Skeletal muscle tissue (tissue), 4 donors: ENCODE results near the gene TRAPPC1. TPM values are rescaled to one million over a fixed set of nuclear protein-coding genes. Genes with fewer than 3 reads are reported as not detected.

Experiments used
- H3K27ac ChIP-seq: one replicate; pipeline ENCODE4 v1.7.0; 2013; ENCODE audit warnings: mild to moderate bottlenecking, low read depth, low read length, inconsistent platforms
- H3K27me3 ChIP-seq, 3 donors: one replicate each; pipeline ENCODE4 v1.7.0; 2013; ENCODE audit warnings: low read length in 3 of 3; ENCODE audit not compliant: control insufficient read depth in 3 of 3, insufficient read depth in 3 of 3
- H3K36me3 ChIP-seq, 3 donors: one replicate each; pipeline ENCODE4 v1.7.0; 2013; ENCODE audit warnings: low read length in 3 of 3; ENCODE audit not compliant: control insufficient read depth in 3 of 3, insufficient read depth in 3 of 3
- H3K4me1 ChIP-seq, 3 donors: one replicate each; pipeline ENCODE4 v1.7.0; 2013; ENCODE audit warnings: low read length in 3 of 3, mild to moderate bottlenecking in 3 of 3; ENCODE audit not compliant: control insufficient read depth in 3 of 3, insufficient read depth in 3 of 3
- H3K4me3 ChIP-seq, 3 donors: one replicate each; pipeline ENCODE4 v1.7.0; 2013; ENCODE audit warnings: low read length in 3 of 3
- H3K9ac ChIP-seq, 3 donors: one replicate each; pipeline ENCODE4 v1.7.0; 2013; ENCODE audit warnings: low read length in 3 of 3, mild to moderate bottlenecking in 3 of 3, moderate library complexity in 2 of 3, low read depth in 1 of 3
- H3K9me3 ChIP-seq, 3 donors: one replicate each; pipeline ENCODE4 v1.7.0; 2013; ENCODE audit warnings: low read length in 3 of 3; ENCODE audit not compliant: control insufficient read depth in 3 of 3
- total RNA-seq: library from RNA; depleted of rRNA; stranded (reverse); fragments of >200 nt; gene quantifications from one replicate; pipeline ENCODE4 v1.2.3, GENCODE V29; 2014
- donor health status: Osteomylitis.

The TRAPPC1 gene
- total RNA-seq, 1 donor from 2014 or later, result 17.2 TPM

DNA sequence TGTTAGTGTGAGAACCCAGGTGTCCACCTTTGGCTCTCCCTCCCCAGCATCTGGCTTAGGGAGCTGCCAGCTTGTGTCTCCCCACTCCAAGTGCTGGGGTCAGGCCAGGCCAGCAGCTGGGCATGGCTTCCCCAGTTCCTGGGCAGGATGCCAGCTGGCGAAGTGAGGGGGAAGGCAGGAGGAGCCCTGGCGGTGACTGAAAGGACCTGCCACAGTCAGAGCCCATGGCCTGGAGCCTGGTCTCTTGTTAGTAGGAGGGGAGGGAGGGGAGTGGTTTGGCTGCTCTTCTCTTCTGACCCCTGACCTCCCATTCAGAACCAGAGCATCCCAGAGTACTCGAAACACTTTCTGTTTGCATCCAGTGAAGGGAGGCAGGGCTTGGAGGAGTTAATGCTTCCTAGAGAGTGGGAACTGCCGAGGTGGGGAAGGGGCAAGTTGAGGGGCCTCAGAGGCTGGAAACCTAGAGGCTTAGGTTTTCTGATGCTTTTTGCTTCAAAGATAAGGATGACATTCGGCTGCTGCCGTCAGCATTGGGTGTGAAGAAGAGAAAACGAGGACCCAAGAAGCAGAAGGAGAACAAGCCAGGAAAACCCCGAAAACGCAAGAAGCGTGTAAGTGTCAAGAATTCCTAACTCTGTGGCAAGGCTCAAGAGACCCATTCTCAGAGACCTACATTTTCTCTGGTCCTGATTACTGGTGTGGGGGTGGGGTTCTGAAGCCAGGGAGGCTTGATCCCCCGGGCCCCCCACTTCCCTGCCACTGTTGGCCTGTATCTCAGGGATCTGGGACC, 42.4 kb downstream of the TRAPPC1 start:
- Histone ChIP-seq H3K4me3 (peak overlapping the region in 2 of 3 donors; percentile 55 to 56), H3K36me3 (peaks cover 12 to 16% (median 14%) of the 10 kb centered on the region in 3 donors), H3K27me3 (peaks cover 0 to 29% (median 8%) of the 10 kb centered on the region in 3 donors), H3K4me1 (peaks cover 44 to 47% (median 46%) of the 10 kb centered on the region in 3 donors), H3K27ac (peak overlapping the region; percentile 77), H3K9me3 (no peaks in the 10 kb centered on the region), H3K9ac (peak overlapping the region in 2 of 3 donors; percentile 47 to 57)

DNA sequence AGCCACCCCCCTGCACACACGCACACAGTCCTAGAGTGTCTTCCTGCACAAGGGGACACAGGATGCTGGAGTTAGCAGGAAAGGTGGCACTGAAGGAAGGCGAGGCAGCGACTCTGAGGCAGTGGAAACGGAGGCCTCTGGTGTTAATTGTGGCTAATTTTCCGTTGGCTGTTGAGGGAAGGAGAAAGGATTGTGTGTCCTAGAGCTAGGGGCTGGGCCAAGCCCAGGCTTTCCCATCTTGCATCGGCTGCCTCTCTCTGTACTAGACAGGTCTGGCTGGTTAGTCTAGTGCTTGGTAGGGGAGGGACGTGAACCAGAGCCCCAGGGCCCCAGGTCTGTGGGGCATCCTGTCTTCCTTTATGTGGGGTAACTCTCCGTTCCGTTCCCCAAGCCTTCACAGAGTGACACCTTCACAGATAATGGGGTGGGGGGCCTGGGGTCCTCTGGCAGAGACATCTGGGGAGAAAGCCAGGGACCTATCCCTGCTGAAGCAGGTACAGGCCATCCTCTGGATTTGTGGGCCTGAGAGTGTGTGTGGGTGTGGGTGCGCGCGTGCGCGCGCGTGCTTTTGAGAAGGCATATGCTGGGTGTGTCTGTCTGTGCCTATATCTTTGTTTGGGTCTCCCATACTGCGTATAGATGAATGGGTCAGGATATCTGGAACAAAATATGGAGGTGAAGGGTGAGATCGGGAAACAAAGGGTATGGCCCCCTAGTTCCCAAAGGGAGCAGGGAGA, 43.4 kb downstream of the TRAPPC1 start, which contains the start of gene CHD3:
TSS of gene CHD3 (plus strand) at position 606 of the 737 bp plus-strand sequence. CDS start 212 bp downstream, outside the sequence.
- H3K36me3 ChIP-seq, result peaks cover 6 to 11% (median 7%) of the 10 kb centered on the region in 3 donors
- H3K27me3 ChIP-seq, result peaks cover 0 to 29% (median 8%) of the 10 kb centered on the region in 3 donors
- peaks cover 44 to 47% (median 46%) of the 10 kb centered on the region in 3 donors for H3K4me1 ChIP-seq
- peak within 1 kb of the TSS; percentile 50 to 75 (median 74) for H3K9ac ChIP-seq
- peak within 1 kb of the TSS; percentile 73 to 77 (median 76) for H3K4me3 ChIP-seq
- no peaks in the 10 kb centered on the region for H3K9me3 ChIP-seq
- peak within 1 kb of the TSS; percentile 77 for H3K27ac ChIP-seq

DNA sequence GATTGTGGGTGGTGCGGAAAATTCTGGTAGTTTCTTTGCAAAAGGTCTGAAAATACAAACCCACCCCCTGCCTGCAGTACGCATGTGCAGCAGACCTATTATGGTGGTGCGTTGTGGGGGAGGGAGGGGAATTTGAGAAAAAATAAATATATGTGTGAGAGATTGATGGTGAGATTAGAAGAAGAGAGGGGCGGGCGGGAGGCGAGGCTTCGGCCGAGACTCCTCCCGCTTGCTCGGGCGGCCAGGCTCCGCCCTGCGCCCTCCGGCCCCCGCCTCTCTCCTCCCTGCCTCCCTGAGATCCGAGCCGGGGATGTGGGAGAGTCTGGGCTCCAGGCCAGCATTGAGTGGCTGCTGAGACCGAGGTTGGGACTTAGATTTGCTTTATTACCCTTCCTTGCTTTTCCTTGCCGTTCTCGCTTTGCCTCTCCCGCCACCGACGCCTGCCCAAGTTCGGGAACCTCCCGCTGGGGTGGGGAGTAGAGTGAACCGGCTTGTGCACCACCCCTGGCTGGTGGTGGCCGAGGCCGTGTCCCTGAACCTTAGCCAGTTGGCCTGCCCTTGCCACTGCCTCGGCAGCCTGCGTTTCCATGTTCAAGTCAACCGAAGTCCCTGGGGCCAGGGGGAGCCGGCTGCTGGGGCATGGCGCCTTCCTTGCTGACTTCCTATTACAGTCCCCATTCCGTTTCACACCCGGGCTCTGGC, 44.1 kb downstream of the TRAPPC1 start:
- Histone ChIP-seq H3K4me3 (peak overlapping the region; percentile 73 to 77 (median 76)), H3K9ac (peak overlapping the region; percentile 50 to 75 (median 74)), H3K9me3 (no peaks in the 10 kb centered on the region), H3K4me1 (peaks cover 44 to 47% (median 46%) of the 10 kb centered on the region in 3 donors), H3K36me3 (peaks cover 6 to 11% (median 7%) of the 10 kb centered on the region in 3 donors), H3K27ac (peak overlapping the region; percentile 77), H3K27me3 (peaks cover 0 to 34% (median 12%) of the 10 kb centered on the region in 3 donors)

DNA sequence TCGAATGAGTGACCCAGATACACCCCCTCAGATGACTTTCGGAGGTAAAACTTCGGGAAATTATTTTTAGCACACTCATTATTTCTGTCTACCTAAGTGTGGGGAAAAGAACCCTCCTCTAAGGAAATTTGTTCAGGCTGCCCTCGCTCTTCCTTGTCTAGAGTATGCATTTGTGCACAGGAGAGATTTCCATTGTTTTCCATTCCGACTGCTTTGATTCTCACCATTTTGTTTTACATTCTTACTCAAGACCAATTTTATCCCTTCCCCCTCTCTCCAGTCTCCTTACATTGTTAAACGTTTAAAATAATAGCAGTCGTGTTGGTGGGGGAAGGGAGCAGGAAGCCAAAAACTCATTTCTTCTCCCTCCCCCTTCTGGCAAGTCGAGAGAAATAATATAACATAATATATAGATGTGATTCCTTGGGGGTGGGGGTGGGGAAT, 44.7 kb downstream of the TRAPPC1 start:
- peaks cover 0 to 38% (median 14%) of the 10 kb centered on the region in 3 donors for H3K27me3 ChIP-seq
- H3K4me1 ChIP-seq, result peaks cover 44 to 47% (median 46%) of the 10 kb centered on the region in 3 donors

DNA sequence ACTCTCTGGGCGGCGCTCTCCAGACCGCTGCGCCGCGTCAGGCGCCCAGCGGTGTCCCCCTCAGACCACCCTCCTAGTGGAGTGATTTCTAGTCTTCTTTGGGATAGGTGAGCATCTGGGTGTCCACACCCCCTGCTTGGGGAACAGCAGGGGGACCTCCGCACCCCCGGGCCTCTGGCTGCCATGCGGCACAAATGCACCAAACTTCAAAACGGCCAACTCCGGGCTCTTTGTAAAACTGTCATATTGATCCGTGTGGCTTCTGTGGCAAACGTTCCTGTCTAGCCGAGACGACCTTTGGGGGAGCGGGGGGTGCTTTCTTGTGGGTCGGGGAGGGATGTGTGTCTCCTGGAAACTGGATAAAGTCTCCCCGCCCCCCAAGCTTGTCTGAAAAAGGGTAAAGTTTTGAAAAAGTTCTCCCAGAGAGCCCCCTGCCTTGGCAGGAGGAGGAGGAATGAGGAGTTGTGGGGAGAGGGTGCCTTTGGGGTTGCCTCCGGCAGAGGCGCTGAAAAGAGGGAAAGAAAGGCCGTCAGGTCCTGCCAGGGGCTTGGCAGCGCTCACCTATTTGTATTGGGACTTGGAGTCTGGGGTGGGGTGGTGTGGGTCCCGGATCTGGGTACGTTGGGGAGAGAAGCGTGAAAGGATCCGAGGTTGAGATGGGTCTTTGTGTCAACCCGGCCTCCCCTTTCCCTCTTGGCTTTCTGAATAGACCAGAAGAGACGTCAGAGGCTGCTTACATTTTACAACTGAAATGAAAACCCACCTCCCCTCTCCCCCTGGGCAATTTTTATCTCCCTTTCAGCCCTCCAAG, 45.3 kb downstream of the TRAPPC1 start:
- peaks cover 0 to 41% (median 15%) of the 10 kb centered on the region in 3 donors for H3K27me3 ChIP-seq
- no peaks in the 10 kb centered on the region for H3K9me3 ChIP-seq
- peaks cover 6 to 8% (median 7%) of the 10 kb centered on the region in 3 donors for H3K36me3 ChIP-seq
- peak overlapping the region; percentile 20 to 62 (median 54) for H3K9ac ChIP-seq
- peak overlapping the region; percentile 72 to 77 (median 76) for H3K4me3 ChIP-seq
- peaks cover 44 to 47% (median 46%) of the 10 kb centered on the region in 3 donors for H3K4me1 ChIP-seq
- H3K27ac ChIP-seq, result peak overlapping the region; percentile 77

More for the DNA sequence above, 44.7 kb downstream of the TRAPPC1 start:
- peak overlapping the region in 2 of 3 donors; percentile 50 to 62 for H3K9ac ChIP-seq
- peaks cover 6 to 11% (median 7%) of the 10 kb centered on the region in 3 donors for H3K36me3 ChIP-seq
- H3K4me3 ChIP-seq, result peak overlapping the region; percentile 45 to 77 (median 76)
- H3K9me3 ChIP-seq, result no peaks in the 10 kb centered on the region
- peak overlapping the region; percentile 77 for H3K27ac ChIP-seq

DNA sequence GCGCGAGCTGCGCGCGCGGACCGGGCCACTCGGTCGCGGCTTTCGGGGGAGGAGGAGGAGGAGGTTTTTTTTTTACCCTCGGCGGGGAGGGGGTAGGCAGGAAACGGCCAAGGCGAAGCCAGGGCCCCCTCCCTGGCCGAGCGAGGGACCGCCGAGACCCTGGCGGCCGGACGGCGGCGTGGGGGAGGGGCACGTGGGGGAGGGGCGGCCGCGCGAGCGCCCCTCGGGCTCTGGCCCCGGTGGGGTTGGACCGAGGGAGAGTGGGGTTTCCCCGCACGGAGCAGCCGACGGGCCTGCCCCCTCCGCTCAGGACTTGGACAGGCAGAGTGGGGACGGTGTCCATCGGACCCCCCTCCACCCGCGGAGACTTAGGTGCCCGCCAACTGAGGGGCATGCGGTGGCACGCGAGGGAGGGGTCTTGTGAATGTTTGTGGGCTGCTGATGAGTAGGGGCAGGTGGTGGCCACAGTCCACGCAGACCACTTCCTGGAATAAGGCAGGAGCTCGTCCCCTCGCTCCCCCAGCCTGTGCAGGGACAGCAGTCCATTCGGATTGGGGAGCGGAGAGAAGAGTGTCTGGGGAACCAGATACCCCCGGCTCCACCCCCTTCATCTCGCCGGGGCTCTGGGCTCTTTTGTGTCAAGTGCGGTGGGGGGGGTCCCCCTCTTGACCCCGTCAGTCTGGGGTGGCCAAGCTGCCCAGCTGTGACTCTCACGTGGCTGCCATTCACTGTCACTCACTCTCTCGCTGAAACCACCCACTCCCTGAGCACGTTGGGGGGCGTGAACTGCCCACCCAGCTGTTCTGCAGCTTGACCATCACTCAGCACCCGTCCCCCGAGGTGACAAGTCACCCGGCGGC, 46.1 kb downstream of the TRAPPC1 start:
- Histone ChIP-seq H3K36me3 (peaks cover 0 to 2% (median 1%) of the 10 kb centered on the region in 3 donors), H3K4me3 (peak overlapping the region; percentile 69 to 77 (median 72)), H3K4me1 (peaks cover 44 to 47% (median 46%) of the 10 kb centered on the region in 3 donors), H3K27ac (peak overlapping the region; percentile 77), H3K27me3 (peaks cover 0 to 41% (median 19%) of the 10 kb centered on the region in 3 donors), H3K9ac (peak overlapping the region; percentile 54 to 65 (median 62)), H3K9me3 (no peaks in the 10 kb centered on the region)

DNA sequence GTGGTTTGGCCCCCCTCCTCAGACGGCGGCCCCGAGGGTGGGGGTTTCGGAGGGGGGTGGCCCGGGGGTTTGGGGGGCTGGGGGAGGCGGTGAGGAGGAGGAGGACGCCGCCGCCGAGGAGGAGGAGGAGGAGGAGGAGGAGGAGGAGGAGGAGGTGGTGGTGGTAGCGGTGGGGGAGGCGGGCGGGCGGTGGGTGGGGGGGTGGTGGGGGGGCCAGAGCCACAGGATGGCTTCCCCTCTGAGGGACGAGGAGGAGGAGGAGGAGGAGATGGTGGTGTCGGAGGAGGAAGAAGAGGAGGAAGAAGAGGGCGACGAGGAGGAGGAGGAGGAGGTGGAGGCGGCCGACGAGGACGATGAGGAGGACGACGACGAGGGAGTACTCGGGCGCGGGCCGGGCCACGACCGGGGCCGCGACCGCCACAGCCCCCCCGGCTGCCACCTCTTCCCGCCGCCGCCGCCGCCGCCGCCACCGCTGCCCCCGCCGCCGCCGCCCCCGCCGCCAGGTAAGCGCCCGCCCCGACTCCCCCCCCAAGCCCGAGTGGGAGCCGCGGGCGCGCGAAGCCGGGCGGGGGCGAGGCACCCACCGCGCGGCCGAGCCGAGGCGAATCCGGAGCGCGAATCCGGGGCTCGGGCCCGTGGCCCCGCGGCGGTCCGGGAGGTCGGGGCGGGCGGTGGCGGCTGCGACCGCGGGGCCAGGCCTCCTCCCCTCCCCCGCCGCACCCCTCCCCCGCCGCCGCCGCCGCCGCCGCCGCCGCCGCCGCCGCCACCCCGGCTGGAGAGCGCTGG, 47.0 kb downstream of the TRAPPC1 start:
- Histone ChIP-seq H3K4me3 (peak overlapping the region; percentile 46 to 72 (median 51)), H3K27me3 (peaks cover 0 to 41% (median 21%) of the 10 kb centered on the region in 3 donors), H3K4me1 (peaks cover 42 to 44% (median 42%) of the 10 kb centered on the region in 3 donors), H3K36me3 (peaks cover 0 to 3% (median 0%) of the 10 kb centered on the region in 3 donors), H3K9ac (no peak overlapping the region), H3K27ac (no peak overlapping the region), H3K9me3 (no peaks in the 10 kb centered on the region)
